Measurements from ENCODE around the gene IL9. TPM values are rescaled to one million over a fixed set of nuclear protein-coding genes. Genes with fewer than 3 reads are reported as not detected.

Gene IL9
- total and polyA plus RNA-seq, 8 donors = not detected

- no peaks in the 10 kb centered on the region for H3K9me3 ChIP-seq
- peaks cover 0 to 10% (median 4%) of the 10 kb centered on the region in 4 donors for H3K4me1 ChIP-seq
- TF ChIP-seq POLR2A (IDR thresholded peaks at IDR 0.05) = no peak
- no peak for TF ChIP-seq CTCF (IDR thresholded peaks at IDR 0.05)
- no peak for TF ChIP-seq EP300 (IDR thresholded peaks at IDR 0.05)
- TF ChIP-seq POLR2AphosphoS5 (IDR thresholded peaks at IDR 0.05) = no peak
- H3K27me3 ChIP-seq = peaks cover 0 to 15% (median 8%) of the 10 kb centered on the region in 3 donors
- no peak overlapping the region for H3K4me3 ChIP-seq
- 79 to 83% (median 80%) methylated on average over 7 of the region's 7 CpGs for WGBS, 5 donors
- no peak for DNase-seq
- no peaks in the 10 kb centered on the region for H3K36me3 ChIP-seq
- H3K27ac ChIP-seq = no peak overlapping the region
- intact Hi-C loops (cut with DNase I; ENCODE audit: low total_unique reads) = no loop called here
These were observed 14.8 kb downstream of the IL9 start for GRCh38 chr5:135880801-135881200.

- Histone ChIP-seq H3K4me1 (peaks cover 0 to 10% (median 4%) of the 10 kb centered on the region in 4 donors), H3K4me3 (no peak overlapping the region), H3K27ac (no peak overlapping the region), H3K27me3 (peaks cover 0 to 15% (median 7%) of the 10 kb centered on the region in 3 donors), H3K9me3 (no peaks in the 10 kb centered on the region), H3K36me3 (no peaks in the 10 kb centered on the region)
- DNase-seq = no peak
- 55 to 77% (median 63%) methylated on average over 3 of the region's 3 CpGs for WGBS, 5 donors
- TF ChIP-seq CTCF (IDR thresholded peaks at IDR 0.05) (no peak), POLR2A (IDR thresholded peaks at IDR 0.05) (no peak)
- intact Hi-C loops (cut with DNase I; ENCODE audit: low total_unique reads) = no loop called here
These were observed 15.4 kb downstream of the IL9 start for GRCh38 chr5:135880278-135880677.

- TF ChIP-seq POLR2AphosphoS5 (IDR thresholded peaks at IDR 0.05) (no peak), CTCF (IDR thresholded peaks at IDR 0.05) (no peak), POLR2A (IDR thresholded peaks at IDR 0.05) (no peak), EP300 (IDR thresholded peaks at IDR 0.05) (no peak)
- H3K9me3 ChIP-seq = no peaks in the 10 kb centered on the region
- H3K27me3 ChIP-seq = peaks cover 0 to 15% (median 4%) of the 10 kb centered on the region in 3 donors
- intact Hi-C loops (cut with DNase I; ENCODE audit: low total_unique reads) = no loop called here
- peaks cover 0 to 10% (median 4%) of the 10 kb centered on the region in 4 donors for H3K4me1 ChIP-seq
- WGBS, 5 donors = 90 to 97% (median 92%) methylated on average over 3 of the region's 3 CpGs
- no peak for DNase-seq
- no peaks in the 10 kb centered on the region for H3K36me3 ChIP-seq
- no peak overlapping the region for H3K27ac ChIP-seq
- H3K4me3 ChIP-seq = no peak overlapping the region
These were observed 16.1 kb downstream of the IL9 start for GRCh38 chr5:135879591-135879990.

- intact Hi-C loops (cut with DNase I; ENCODE audit: low total_unique reads) = no loop called here
- TF ChIP-seq CTCF (IDR thresholded peaks at IDR 0.05) (no peak), EP300 (IDR thresholded peaks at IDR 0.05) (no peak), POLR2AphosphoS5 (IDR thresholded peaks at IDR 0.05) (no peak), POLR2A (IDR thresholded peaks at IDR 0.05) (no peak)
- 56 to 90% (median 65%) methylated on average over 4 of the region's 4 CpGs for WGBS, 5 donors
- Histone ChIP-seq H3K4me1 (peaks cover 0 to 10% (median 4%) of the 10 kb centered on the region in 4 donors), H3K27ac (no peak overlapping the region), H3K36me3 (no peaks in the 10 kb centered on the region), H3K27me3 (peaks cover 0 to 15% (median 4%) of the 10 kb centered on the region in 3 donors), H3K4me3 (no peak overlapping the region), H3K9me3 (no peaks in the 10 kb centered on the region)
- DNase-seq = no peak
These were observed 17.5 kb downstream of the IL9 start for GRCh38 chr5:135878156-135878620.
